Smooth muscle cell (in vitro differentiated cells): Measurements from ENCODE around the gene CAMTA2. TPM values are rescaled to one million over a fixed set of nuclear protein-coding genes. Genes with fewer than 3 reads are reported as not detected.
A peak's percentile ranks its signal among the peaks of the same experiment; 100 is the strongest.

Source experiments
- DNase-seq: peaks from one replicate; lab custom pipeline; 2025; ENCODE audit not compliant: unreplicated experiment; lab: John Stamatoyannopoulos, UW
- H2AFZ ChIP-seq: fragments of 200-600 bp; sonication (generic); 2 replicates; pipeline ENCODE4 v1.6.0; 2016; ENCODE audit warnings: antibody characterized with exemption, low read depth, mild to moderate bottlenecking
- H3F3A ChIP-seq: fragments of 200-600 bp; sonication (generic); 2 replicates; pipeline ENCODE4 v1.6.0; 2017; ENCODE audit warnings: antibody characterized with exemption, low read depth
- H3K27ac ChIP-seq: fragments of 200-600 bp; sonication (generic); 2 replicates; pipeline ENCODE4 v1.5.1; 2016; ENCODE audit warnings: low read depth, mild to moderate bottlenecking
- H3K27me3 ChIP-seq: fragments of 200-600 bp; sonication (generic); 2 replicates; pipeline ENCODE4 v1.6.1; 2016; ENCODE audit warnings: low read depth, mild to moderate bottlenecking
- H3K36me3 ChIP-seq: fragments of 200-600 bp; sonication (generic); 2 replicates; pipeline ENCODE4 v1.5.1; 2016; ENCODE audit warnings: low read depth
- H3K4me1 ChIP-seq: fragments of 200-600 bp; sonication (generic); 2 replicates; pipeline ENCODE4 v1.5.1; 2016; ENCODE audit warnings: low read depth
- H3K4me2 ChIP-seq: fragments of 200-600 bp; sonication (generic); 2 replicates; pipeline ENCODE4 v1.6.0; 2016; ENCODE audit warnings: mild to moderate bottlenecking
- H3K4me3 ChIP-seq: fragments of 200-600 bp; sonication (generic); 2 replicates; pipeline ENCODE4 v1.5.1; 2016; ENCODE audit warnings: mild to moderate bottlenecking
- H3K79me2 ChIP-seq: fragments of 200-600 bp; sonication (generic); 2 replicates; pipeline ENCODE4 v1.6.0; 2016; ENCODE audit warnings: low read depth, mild to moderate bottlenecking
- H3K9ac ChIP-seq: fragments of 200-600 bp; sonication (generic); 2 replicates; pipeline ENCODE4 v1.6.0; 2016; ENCODE audit warnings: low read depth
- H3K9me3 ChIP-seq: fragments of 200-600 bp; sonication (generic); replicated peaks from 2 replicates; pipeline ENCODE4 v1.5.1; 2016; ENCODE audit warnings: low read depth
- H4K20me1 ChIP-seq: fragments of 200-600 bp; sonication (generic); 2 replicates; pipeline ENCODE4 v1.6.0; 2016; ENCODE audit warnings: low read depth
- CTCF ChIP-seq: fragments of 200-600 bp; sonication (generic); IDR thresholded peaks from 2 replicates; pipeline ENCODE4 v1.5.1; 2017; ENCODE audit warnings: borderline replicate concordance, mild to moderate bottlenecking, antibody characterized with exemption; ENCODE audit not compliant: insufficient read depth, poor library complexity, severe bottlenecking
- WGBS: methylation state at CpG from one replicate; pipeline ENCODE4 v1.1.7; 2016; ENCODE audit warnings: low lambda C conversion rate; 5-methylcytosine and 5-hydroxymethylcytosine counted together
- polyA plus RNA-seq: library from polyadenylated mRNA; unstranded; fragments of >200 nt; fragmentation: Nextera tagmentation; extraction: Ambion mirVana; gene quantifications from 2 replicates; pipeline ENCODE4 v1.2.1, GENCODE V29; 2016
- total RNA-seq: library from RNA; depleted of rRNA; stranded (reverse); fragments of >200 nt; gene quantifications from 2 replicates; pipeline ENCODE4 v1.2.3, GENCODE V29; 2014

The CAMTA2 gene
- total and polyA plus RNA-seq, 2 experiments from 2014 or later, result 5.1 to 26.2 TPM

DNA sequence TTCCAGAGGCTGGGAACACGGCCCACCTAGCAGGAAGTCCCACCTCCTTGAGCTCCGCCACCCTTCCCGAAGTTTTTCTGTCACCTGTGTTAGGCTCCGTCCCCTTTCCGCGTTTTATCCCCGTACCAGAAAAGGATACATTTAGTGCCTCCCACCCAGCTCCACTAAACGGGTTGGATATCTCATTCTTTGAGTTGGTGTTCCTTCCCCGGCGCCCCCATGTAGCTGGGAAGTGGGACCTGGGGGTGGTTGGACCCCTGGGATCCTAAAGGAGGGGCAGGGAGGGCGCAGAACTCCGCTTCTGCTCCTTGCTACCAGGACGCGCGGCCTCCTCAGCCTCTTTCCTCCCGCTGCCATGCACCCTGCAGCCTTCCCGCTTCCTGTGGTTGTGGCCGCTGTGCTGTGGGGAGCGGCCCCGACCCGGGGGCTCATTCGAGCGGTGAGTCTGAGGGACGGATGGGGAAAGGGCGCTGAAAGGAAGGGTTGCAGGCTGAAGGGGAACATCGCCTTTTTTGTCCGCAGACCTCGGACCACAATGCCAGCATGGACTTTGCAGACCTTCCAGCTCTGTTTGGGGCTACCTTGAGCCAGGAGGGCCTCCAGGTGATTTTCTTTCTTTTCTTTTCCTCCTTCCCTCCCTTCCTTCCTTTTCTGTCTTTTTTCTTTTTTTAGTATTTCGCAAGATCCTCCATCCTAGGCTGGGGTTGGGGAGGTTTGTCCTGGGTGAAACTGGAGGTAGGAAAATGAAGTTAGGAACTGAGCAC is 46.7 kb downstream of the CAMTA2 start:
- Histone ChIP-seq H3K27ac (peak overlapping the region; percentile 92), H3K9me3 (no peaks in the 10 kb centered on the region), H3K4me2 (peak overlapping the region; percentile 95), H2AFZ (peak overlapping the region; percentile 71), H3K9ac (peak overlapping the region; percentile 95), H3K4me1 (peaks cover 12% of the 10 kb centered on the region), H4K20me1 (peaks cover 20% of the 10 kb centered on the region), H3K79me2 (peaks cover 53% of the 10 kb centered on the region), H3K36me3 (no peaks in the 10 kb centered on the region), H3K27me3 (no peaks in the 10 kb centered on the region), H3K4me3 (peak overlapping the region; percentile 77), H3F3A (peaks cover 25% of the 10 kb centered on the region)
- no peak for TF ChIP-seq CTCF
- no peak for DNase-seq
- WGBS, result 3% methylated on average over 27 of the region's 29 CpGs

- Histone ChIP-seq H3K27me3 (no peaks in the 10 kb centered on the region), H3K4me2 (peak within 1 kb of the TSS; percentile 95), H3K27ac (peak within 1 kb of the TSS; percentile 92), H2AFZ (peak within 1 kb of the TSS; percentile 71), H3K9ac (peak within 1 kb of the TSS; percentile 95), H3K9me3 (no peaks in the 10 kb centered on the region), H3K4me3 (peak within 1 kb of the TSS; percentile 77), H3K79me2 (peaks cover 48% of the 10 kb centered on the region), H3K4me1 (peaks cover 12% of the 10 kb centered on the region), H3K36me3 (no peaks in the 10 kb centered on the region), H4K20me1 (peaks cover 13% of the 10 kb centered on the region), H3F3A (peaks cover 25% of the 10 kb centered on the region)
- WGBS, result under 1% methylated on average over 72 of the region's 72 CpGs
- DNase-seq, result peak; percentile 77
- no peak for TF ChIP-seq CTCF
These were observed 47.5 kb downstream of the CAMTA2 start, which contains the start of the genes RNF167 and SLC25A11 for GRCh38 chr17:4939796-4940554. RNF167 (plus strand) TSS chr17:4940268; CDS start chr17:4940910, 642 bp downstream. SLC25A11 (minus strand) TSS chr17:4940046; CDS start chr17:4939910, 136 bp downstream.

GRCh38 chr17:4939546-4939795 is 48.0 kb downstream of the CAMTA2 start:
- Histone ChIP-seq H3K4me2 (peak overlapping the region; percentile 95), H3K79me2 (peaks cover 43% of the 10 kb centered on the region), H2AFZ (peak overlapping the region; percentile 6), H3K4me3 (peak overlapping the region; percentile 77), H3K9me3 (no peaks in the 10 kb centered on the region), H3K27ac (peak overlapping the region; percentile 92), H3K9ac (peak overlapping the region; percentile 59), H3K4me1 (peaks cover 12% of the 10 kb centered on the region), H4K20me1 (peaks cover 8% of the 10 kb centered on the region), H3K36me3 (no peaks in the 10 kb centered on the region), H3F3A (peaks cover 21% of the 10 kb centered on the region), H3K27me3 (no peaks in the 10 kb centered on the region)
- 2% methylated on average over 16 of the region's 16 CpGs for WGBS
- DNase-seq, result no peak
- TF ChIP-seq CTCF, result no peak
